GM21576 (cell line): ENCODE data around the gene MAP2K3.
"Not testable (repeated sequence)": the region's sequence is repeated elsewhere in the genome, so short reads cannot be mapped to it uniquely, and the experiment has no call there.

ENCODE experiments used
- ATAC-seq: cut with Tn5 transposase; IDR thresholded peaks from one replicate; pipeline ENCODE4 v1.9.1; 2021; ENCODE audit warnings: mild to moderate bottlenecking, moderate library complexity; ENCODE audit not compliant: unreplicated experiment

The MAP2K3 gene

GRCh38 chr17:21308931-21309381 lies 24.4 kb downstream of the MAP2K3 start:
- not testable (repeated sequence) for ATAC-seq

GRCh38 chr17:21310061-21310765 lies 25.7 kb downstream of the MAP2K3 start:
- ATAC-seq, result not testable (repeated sequence)

- ATAC-seq, result not testable (repeated sequence)
Observed at GRCh38 chr17:21310766-21311602, 26.5 kb downstream of the MAP2K3 start.

- no peak for ATAC-seq
Observed at GRCh38 chr17:21313320-21313719, 28.8 kb downstream of the MAP2K3 start.

- ATAC-seq, result not testable (repeated sequence)
Observed at GRCh38 chr17:21313761-21314160, 29.2 kb downstream of the MAP2K3 start.

- ATAC-seq, result not testable (repeated sequence)
Observed at GRCh38 chr17:21314261-21314664, 29.8 kb downstream of the MAP2K3 start.

GRCh38 chr17:21314701-21315111 lies 30.2 kb downstream of the MAP2K3 start:
- not testable (repeated sequence) for ATAC-seq

- ATAC-seq, result not testable (repeated sequence)
Observed at GRCh38 chr17:21315246-21316000, 30.9 kb downstream of the MAP2K3 start.

GRCh38 chr17:21316212-21316886 lies 31.8 kb downstream of the MAP2K3 start:
- peak; percentile 47 for ATAC-seq

- peak; percentile 21 for ATAC-seq
Observed at GRCh38 chr17:21316887-21317500, 32.5 kb downstream of the MAP2K3 start.

GRCh38 chr17:21317821-21318220 lies 33.3 kb downstream of the MAP2K3 start:
- ATAC-seq, result not testable (repeated sequence)

- ATAC-seq, result no peak
Observed at GRCh38 chr17:21318439-21318838, 33.9 kb downstream of the MAP2K3 start.

- not testable (repeated sequence) for ATAC-seq
Observed at GRCh38 chr17:21318856-21319255, 34.3 kb downstream of the MAP2K3 start.

GRCh38 chr17:21319256-21319655 lies 34.7 kb downstream of the MAP2K3 start:
- ATAC-seq, result not testable (repeated sequence)

- not testable (repeated sequence) for ATAC-seq
Observed at GRCh38 chr17:21319686-21320375, 35.3 kb downstream of the MAP2K3 start.

GRCh38 chr17:21320430-21320829 lies 35.9 kb downstream of the MAP2K3 start:
- not testable (repeated sequence) for ATAC-seq

GRCh38 chr17:21321061-21321460 lies 36.5 kb downstream of the MAP2K3 start:
- ATAC-seq, result not testable (repeated sequence)

GRCh38 chr17:21321744-21322191 lies 37.3 kb downstream of the MAP2K3 start:
- ATAC-seq, result not testable (repeated sequence)
